Glutamatergic neuron (in vitro differentiated cells): Measurements from ENCODE around the gene LRRC25. TPM values are rescaled to one million over a fixed set of nuclear protein-coding genes. Genes with fewer than 3 reads are reported as not detected.
A peak's percentile ranks its signal among the peaks of the same experiment; 100 is the strongest.

Experiments used
- DNase-seq: peaks from one replicate; pipeline ENCODE4 v3.0.0; 2022
- H3K27ac Mint-ChIP-seq: one replicate; pipeline ENCODE4 v1.8.0; 2020; ENCODE audit warnings: mild to moderate bottlenecking, mixed read lengths, inconsistent platforms; ENCODE audit not compliant: unreplicated experiment
- H3K27me3 Mint-ChIP-seq: one replicate; pipeline ENCODE4 v1.8.0; 2020; ENCODE audit warnings: mild to moderate bottlenecking, moderate library complexity, mixed read lengths, inconsistent platforms; ENCODE audit not compliant: unreplicated experiment
- H3K36me3 Mint-ChIP-seq: one replicate; pipeline ENCODE4 v1.8.0; 2020; ENCODE audit warnings: mild to moderate bottlenecking, mixed read lengths, inconsistent platforms; ENCODE audit not compliant: unreplicated experiment
- H3K4me1 Mint-ChIP-seq: one replicate; pipeline ENCODE4 v1.8.0; 2020; ENCODE audit warnings: mild to moderate bottlenecking, low read depth, mixed read lengths, inconsistent platforms; ENCODE audit not compliant: unreplicated experiment
- H3K4me3 Mint-ChIP-seq: one replicate; pipeline ENCODE4 v1.8.0; 2020; ENCODE audit warnings: mild to moderate bottlenecking, mixed read lengths, inconsistent platforms; ENCODE audit not compliant: unreplicated experiment
- H3K9me3 Mint-ChIP-seq: one replicate; pipeline ENCODE4 v1.8.0; 2020; ENCODE audit warnings: mild to moderate bottlenecking, moderate library complexity, mixed read lengths, inconsistent platforms; ENCODE audit not compliant: unreplicated experiment
- CTCF ChIP-seq: fragments of 200-600 bp; sonication (generic); IDR thresholded peaks from one replicate; pipeline ENCODE4 v1.5.0; 2021; ENCODE audit not compliant: partially characterized antibody, unreplicated experiment
- total RNA-seq: library from RNA; stranded (reverse); fragmentation: NEBNext Ultra II Directional; extraction: Animal tissue kit (Norgen Biotek cat#: 25700); gene quantifications from one replicate; pipeline ENCODE4 v1.2.1, GENCODE V29; 2021; ENCODE audit not compliant: unreplicated experiment

Gene LRRC25
- total RNA-seq, 1 donor from 2014 or later = not detected

GRCh38 chr19:18428787-18429674 lies 31.6 kb upstream of the LRRC25 start:
- peaks cover 10% of the 10 kb centered on the region for H3K27me3 Mint-ChIP-seq

DNA sequence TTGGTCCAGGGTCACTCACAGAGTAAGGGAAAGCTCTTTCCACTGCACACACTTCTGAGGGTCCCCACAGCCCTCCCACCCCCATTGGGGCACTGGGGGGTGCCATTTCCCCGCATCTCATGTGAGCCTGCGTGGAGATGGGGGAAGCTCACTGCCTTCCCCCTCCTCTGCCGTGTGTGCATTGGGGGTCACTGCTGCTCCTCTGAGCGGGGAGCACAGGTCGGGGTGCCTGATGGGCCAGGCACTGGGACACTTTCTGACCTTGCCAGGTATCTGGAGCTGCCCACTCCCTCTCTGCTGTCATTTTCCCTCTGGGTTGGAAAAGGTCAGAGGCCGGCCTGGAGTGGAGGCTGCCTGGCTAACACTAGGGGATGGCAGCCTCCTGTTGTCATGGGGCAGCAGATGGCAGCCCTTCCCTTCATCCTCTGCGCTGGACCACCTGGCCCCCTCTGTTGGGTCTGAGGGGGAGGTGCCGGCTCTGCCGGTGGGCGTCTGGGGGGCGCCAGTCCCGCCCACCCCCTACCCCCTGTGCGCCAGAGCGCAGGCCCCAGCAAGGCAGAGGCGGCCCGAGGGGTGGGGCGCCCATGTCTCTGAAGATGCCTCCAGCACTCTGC lies 30.9 kb upstream of the LRRC25 start:
- TF ChIP-seq CTCF = peak; percentile 14
- H3K9me3 Mint-ChIP-seq = peaks cover 6% of the 10 kb centered on the region
- peak overlapping the region; percentile 82 for H3K4me3 Mint-ChIP-seq
- no peaks in the 10 kb centered on the region for H3K36me3 Mint-ChIP-seq
- peaks cover 13% of the 10 kb centered on the region for H3K4me1 Mint-ChIP-seq
- peaks cover 10% of the 10 kb centered on the region for H3K27me3 Mint-ChIP-seq
- H3K27ac Mint-ChIP-seq = peak overlapping the region; percentile 94
- peak; percentile 85 for DNase-seq

More at GRCh38 chr19:18428787-18429674, 31.6 kb upstream of the LRRC25 start:
- peak overlapping the region; percentile 85 for H3K27ac Mint-ChIP-seq
- H3K4me3 Mint-ChIP-seq = no peak overlapping the region
- H3K36me3 Mint-ChIP-seq = no peaks in the 10 kb centered on the region
- H3K9me3 Mint-ChIP-seq = peaks cover 3% of the 10 kb centered on the region
- peak; percentile 94 for DNase-seq
- peaks cover 11% of the 10 kb centered on the region for H3K4me1 Mint-ChIP-seq
- TF ChIP-seq CTCF = no peak

DNA sequence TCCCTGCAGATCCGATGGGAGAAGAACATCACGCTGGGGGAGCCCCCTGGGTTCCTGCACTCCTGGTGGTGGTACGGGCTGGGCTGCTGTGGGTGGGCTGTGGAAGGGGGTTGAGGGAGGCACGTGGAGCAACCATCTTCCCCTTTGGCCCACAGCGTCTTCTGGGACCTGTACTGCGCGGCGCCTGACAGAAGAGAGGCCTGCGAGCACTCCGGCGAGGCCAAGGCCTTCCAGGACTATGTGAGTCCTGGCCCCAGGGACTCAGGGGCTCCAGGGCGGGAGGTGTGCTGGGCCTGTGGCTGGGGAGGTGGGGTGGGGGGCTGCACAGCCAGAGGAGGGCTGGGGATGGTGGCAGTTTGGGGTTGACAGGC lies 30.3 kb upstream of the LRRC25 start:
- DNase-seq = peak; percentile 34
- TF ChIP-seq CTCF = no peak
- Mint-ChIP-seq H3K27me3 (peaks cover 10% of the 10 kb centered on the region), H3K4me1 (peaks cover 18% of the 10 kb centered on the region), H3K27ac (peak overlapping the region; percentile 94), H3K36me3 (no peaks in the 10 kb centered on the region), H3K9me3 (peaks cover 11% of the 10 kb centered on the region), H3K4me3 (no peak overlapping the region)

DNA sequence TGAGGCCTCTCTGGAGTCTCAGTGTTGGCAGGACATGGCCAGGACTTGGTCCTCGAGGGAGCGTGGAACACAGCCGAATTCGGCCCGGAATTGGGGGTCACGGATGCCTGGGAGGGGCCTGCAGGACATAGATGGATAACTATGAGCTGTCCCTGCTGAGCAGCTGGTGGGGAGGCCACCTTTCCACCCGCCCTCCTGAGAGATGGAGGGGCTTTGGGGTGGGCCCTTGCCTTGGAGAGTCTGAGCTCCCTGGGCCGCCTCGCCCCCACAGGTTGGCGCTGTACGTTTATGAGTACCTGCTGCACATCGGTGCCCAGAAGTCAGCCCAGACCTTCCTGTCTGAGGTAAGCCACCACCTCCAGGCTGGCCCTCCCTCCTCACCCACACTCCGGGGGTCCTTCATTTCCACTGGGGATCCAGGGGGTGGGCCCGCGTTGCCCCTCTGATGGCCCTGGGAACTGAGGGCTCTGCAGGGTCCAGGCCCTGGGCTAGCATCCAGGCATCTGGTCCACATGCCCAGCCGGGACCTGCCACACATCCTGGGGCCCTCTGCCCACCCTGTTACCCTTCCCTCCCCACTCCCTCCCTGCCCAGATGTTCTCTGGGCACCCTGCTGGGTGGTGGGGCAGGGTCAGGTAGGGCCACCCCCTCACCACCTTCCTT lies 29.8 kb upstream of the LRRC25 start:
- Mint-ChIP-seq H3K27me3 (peaks cover 10% of the 10 kb centered on the region), H3K4me1 (peaks cover 20% of the 10 kb centered on the region), H3K27ac (peak overlapping the region; percentile 94), H3K9me3 (peaks cover 11% of the 10 kb centered on the region), H3K36me3 (no peaks in the 10 kb centered on the region), H3K4me3 (peak overlapping the region; percentile 25)
- peak; percentile 19 for DNase-seq
- TF ChIP-seq CTCF = no peak
